T-helper 2 cell treated with Interferon-gamma antibody and Interleukin-4, amounts not matched to agents 5 μg/mL and 100 μg/mL, for 36 hours (primary cell): ENCODE measurements around the gene ZBTB32.

Source experiments
- DNase-seq: peaks from one replicate; pipeline ENCODE4 v3.0.0; 2021; ENCODE audit warnings: low spot score
- H3K27ac Mint-ChIP-seq: one replicate; pipeline ENCODE4 v1.8.0; 2021; ENCODE audit warnings: mild to moderate bottlenecking, mixed read lengths
- H3K27me3 Mint-ChIP-seq: one replicate; pipeline ENCODE4 v1.8.0; 2021; ENCODE audit warnings: low read depth, mixed read lengths
- H3K36me3 Mint-ChIP-seq: one replicate; pipeline ENCODE4 v1.8.0; 2021; ENCODE audit warnings: low read depth, mixed read lengths
- H3K4me1 Mint-ChIP-seq: one replicate; pipeline ENCODE4 v1.8.0; 2021; ENCODE audit warnings: low read depth, mixed read lengths
- H3K4me3 Mint-ChIP-seq: one replicate; pipeline ENCODE4 v1.8.0; 2022; ENCODE audit warnings: mild to moderate bottlenecking, moderate library complexity, mixed read lengths
- H3K9me3 Mint-ChIP-seq: one replicate; pipeline ENCODE4 v1.8.0; 2021; ENCODE audit warnings: mixed read lengths

The ZBTB32 gene

GRCh38 chr19:35754370-35755130 is 50.2 kb downstream of the ZBTB32 start:
- H3K27ac Mint-ChIP-seq, result no peak overlapping the region
- H3K4me1 Mint-ChIP-seq, result peaks cover 23% of the 10 kb centered on the region
- no peaks in the 10 kb centered on the region for H3K9me3 Mint-ChIP-seq
- DNase-seq, result no peak
- H3K4me3 Mint-ChIP-seq, result peak overlapping the region; percentile 23
- peaks cover 13% of the 10 kb centered on the region for H3K36me3 Mint-ChIP-seq
- no peaks in the 10 kb centered on the region for H3K27me3 Mint-ChIP-seq

DNA sequence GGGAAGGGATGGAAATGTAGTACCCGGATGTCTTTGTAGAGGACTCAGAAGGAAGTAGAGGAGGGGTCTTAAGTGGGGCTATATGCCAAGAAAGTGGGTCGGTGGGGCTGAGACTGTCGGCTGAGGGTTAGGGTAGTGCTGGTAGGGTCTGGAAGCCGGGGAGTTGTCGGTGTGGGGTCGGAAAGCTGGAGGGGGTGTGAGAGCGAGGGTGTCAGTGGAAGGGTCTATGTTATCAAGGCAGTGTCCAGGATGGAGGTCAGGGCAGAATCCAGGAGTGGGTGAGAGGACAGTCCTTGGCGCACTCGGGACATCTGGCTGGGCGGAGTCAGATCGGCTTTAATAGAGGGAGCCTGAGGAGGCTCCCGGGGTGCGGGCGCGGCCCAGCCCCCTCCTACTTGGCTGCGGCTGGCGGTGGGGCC is 50.8 kb downstream of the ZBTB32 start:
- no peak for DNase-seq
- Mint-ChIP-seq H3K27ac (no peak overlapping the region), H3K27me3 (no peaks in the 10 kb centered on the region), H3K4me1 (peaks cover 21% of the 10 kb centered on the region), H3K36me3 (peaks cover 15% of the 10 kb centered on the region), H3K9me3 (no peaks in the 10 kb centered on the region), H3K4me3 (no peak overlapping the region)

DNA sequence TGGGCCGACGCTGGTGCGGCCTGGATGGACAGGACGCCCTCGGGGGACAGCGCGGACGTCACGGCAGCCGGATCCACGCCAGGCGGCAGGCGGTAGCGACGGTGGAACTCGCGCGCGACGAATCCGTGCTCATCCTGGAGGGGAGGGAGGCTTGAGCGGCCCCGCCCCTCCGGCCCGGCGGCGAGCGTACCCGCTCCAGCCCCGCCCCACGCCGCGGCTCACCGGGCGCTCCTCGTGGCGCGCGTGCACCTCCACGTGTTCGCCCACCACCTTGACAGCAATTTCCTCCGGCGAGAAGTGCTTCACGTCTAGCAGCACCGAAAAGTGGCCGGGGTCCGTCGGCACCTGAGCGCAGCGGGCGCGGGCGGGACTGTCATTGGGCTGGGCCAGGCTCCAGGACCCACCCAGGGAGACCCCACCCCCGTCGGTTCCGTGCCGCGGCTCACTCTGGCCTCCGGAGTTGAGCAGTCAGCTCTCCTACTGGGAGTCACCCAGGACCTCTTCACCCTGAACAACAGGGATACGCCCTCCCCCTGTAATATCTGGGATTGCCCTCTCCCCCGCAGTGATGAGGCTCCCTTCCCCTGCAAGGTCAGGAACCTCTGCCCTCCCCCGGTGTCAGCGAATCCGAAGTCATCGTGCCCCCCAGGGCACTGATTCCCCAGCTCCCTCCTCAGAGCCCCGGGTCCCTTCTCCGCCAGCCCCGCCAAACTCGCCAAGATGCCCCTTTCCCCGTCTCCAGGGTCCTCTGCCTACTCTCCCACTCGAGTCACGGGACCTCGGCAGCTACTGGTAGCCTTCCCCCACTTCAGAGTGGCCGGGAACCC is 51.4 kb downstream of the ZBTB32 start:
- Mint-ChIP-seq H3K4me3 (peak overlapping the region; percentile 60), H3K9me3 (no peaks in the 10 kb centered on the region), H3K27ac (peak overlapping the region; percentile 76), H3K4me1 (peaks cover 20% of the 10 kb centered on the region), H3K27me3 (no peaks in the 10 kb centered on the region), H3K36me3 (peaks cover 17% of the 10 kb centered on the region)
- peak; percentile 48 for DNase-seq

- no peak for DNase-seq
- Mint-ChIP-seq H3K27ac (peak within 1 kb of the TSS; percentile 92), H3K4me1 (peaks cover 20% of the 10 kb centered on the region), H3K36me3 (peaks cover 17% of the 10 kb centered on the region), H3K27me3 (no peaks in the 10 kb centered on the region), H3K9me3 (no peaks in the 10 kb centered on the region), H3K4me3 (peak within 1 kb of the TSS; percentile 86)
These were observed 52.2 kb downstream of the ZBTB32 start, which contains the start of gene HSPB6 for GRCh38 chr19:35756377-35757230. Gene HSPB6 (minus strand): TSS chr19:35757029. CDS start chr19:35757008, 21 bp downstream.

- no peaks in the 10 kb centered on the region for H3K27me3 Mint-ChIP-seq
- peak overlapping the region; percentile 86 for H3K4me3 Mint-ChIP-seq
- H3K27ac Mint-ChIP-seq, result peak overlapping the region; percentile 92
- H3K4me1 Mint-ChIP-seq, result peaks cover 20% of the 10 kb centered on the region
- DNase-seq, result peak; percentile 47
- H3K36me3 Mint-ChIP-seq, result peaks cover 22% of the 10 kb centered on the region
- no peaks in the 10 kb centered on the region for H3K9me3 Mint-ChIP-seq
These were observed 52.9 kb downstream of the ZBTB32 start for GRCh38 chr19:35757231-35757748.

DNA sequence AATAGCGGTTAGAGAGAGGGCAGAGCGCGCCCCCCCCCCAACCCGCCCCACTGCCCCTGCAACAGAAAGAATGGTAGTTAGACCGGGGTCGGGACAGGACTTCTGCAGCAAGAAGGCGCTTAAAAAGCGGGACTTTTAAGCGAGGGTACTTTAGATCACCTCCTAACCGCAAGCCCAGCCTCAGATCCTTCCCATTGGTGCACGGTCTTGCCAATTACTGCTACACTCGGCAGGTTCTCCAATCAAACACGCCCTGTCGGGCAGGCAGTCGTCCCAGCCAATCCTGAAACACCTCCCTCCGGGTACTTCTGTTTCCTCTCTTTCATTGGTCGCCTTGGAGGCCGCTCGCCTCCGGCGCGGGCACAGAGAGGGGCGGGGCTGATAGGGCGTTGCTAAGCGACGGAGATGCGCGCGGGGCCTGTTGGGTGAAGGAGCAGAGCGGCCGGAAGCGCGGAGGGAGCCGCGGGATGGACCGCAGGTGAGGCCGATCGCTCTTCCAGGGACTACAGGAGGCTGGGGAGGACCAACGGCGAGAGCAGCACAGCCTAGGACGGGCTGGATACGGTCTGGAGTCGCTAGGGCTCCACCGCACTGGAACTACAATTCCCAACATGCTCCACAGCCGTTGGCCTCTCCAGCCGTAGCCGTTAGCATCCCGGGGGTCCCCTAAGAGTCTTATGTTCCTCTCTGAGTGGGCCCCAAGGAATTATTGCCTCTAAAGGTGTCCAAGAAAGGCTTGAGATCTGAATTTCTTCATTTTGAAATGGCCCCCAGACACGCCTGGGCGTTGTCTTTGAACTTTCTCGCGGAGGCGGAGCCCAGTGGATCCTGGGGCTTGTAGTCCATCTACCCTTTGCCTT is 53.6 kb downstream of the ZBTB32 start, which contains the start of gene PROSER3:
PROSER3 (plus strand) TSS at position 428 of the 860 bp plus-strand sequence; CDS start at position 468, 40 bp downstream.
- Mint-ChIP-seq H3K4me1 (peaks cover 20% of the 10 kb centered on the region), H3K4me3 (peak within 1 kb of the TSS; percentile 86), H3K9me3 (no peaks in the 10 kb centered on the region), H3K27ac (peak within 1 kb of the TSS; percentile 92), H3K36me3 (peaks cover 23% of the 10 kb centered on the region), H3K27me3 (no peaks in the 10 kb centered on the region)
- DNase-seq, result peak; percentile 99

DNA sequence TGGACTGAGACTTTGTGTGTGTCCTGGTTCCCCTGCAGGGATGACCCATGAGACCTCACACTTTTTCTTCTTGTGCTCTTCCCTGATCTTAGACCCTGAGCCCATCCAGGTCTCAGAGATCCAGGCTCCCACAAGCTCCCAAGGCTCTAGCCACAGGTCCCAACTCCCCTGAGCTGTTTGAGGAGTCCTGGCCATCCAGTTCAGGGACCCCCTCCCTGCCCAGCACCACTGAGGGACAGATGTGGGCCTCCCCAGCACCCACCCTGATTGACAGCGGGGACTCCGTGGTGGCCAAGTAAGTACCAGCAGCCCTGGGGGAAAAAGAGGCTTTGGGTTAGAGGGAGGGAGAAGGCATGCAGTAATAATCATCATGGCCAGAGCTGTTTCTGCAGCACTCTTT is 55.3 kb downstream of the ZBTB32 start:
- DNase-seq, result no peak
- Mint-ChIP-seq H3K4me1 (peaks cover 20% of the 10 kb centered on the region), H3K36me3 (peaks cover 22% of the 10 kb centered on the region), H3K27ac (peak overlapping the region; percentile 60), H3K27me3 (no peaks in the 10 kb centered on the region), H3K9me3 (no peaks in the 10 kb centered on the region), H3K4me3 (peak overlapping the region; percentile 86)

GRCh38 chr19:35760711-35761349 is 56.5 kb downstream of the ZBTB32 start:
- DNase-seq, result no peak
- H3K9me3 Mint-ChIP-seq, result no peaks in the 10 kb centered on the region
- peaks cover 17% of the 10 kb centered on the region for H3K4me1 Mint-ChIP-seq
- no peak overlapping the region for H3K27ac Mint-ChIP-seq
- no peaks in the 10 kb centered on the region for H3K27me3 Mint-ChIP-seq
- H3K4me3 Mint-ChIP-seq, result no peak overlapping the region
- H3K36me3 Mint-ChIP-seq, result peaks cover 25% of the 10 kb centered on the region

- H3K27me3 Mint-ChIP-seq, result no peaks in the 10 kb centered on the region
These were observed 60.3 kb downstream of the ZBTB32 start for GRCh38 chr19:35764432-35765315.

More at GRCh38 chr19:35764432-35765315, 60.3 kb downstream of the ZBTB32 start:
- Mint-ChIP-seq H3K9me3 (no peaks in the 10 kb centered on the region), H3K36me3 (peaks cover 30% of the 10 kb centered on the region), H3K27ac (no peak overlapping the region), H3K4me3 (no peak overlapping the region), H3K4me1 (peaks cover 2% of the 10 kb centered on the region)
- DNase-seq, result no peak
